Lung (tissue), 12 donors: ENCODE results near the gene IQGAP2. TPM values are rescaled to one million over a fixed set of nuclear protein-coding genes. Genes with fewer than 3 reads are reported as not detected.

ENCODE experiments used
- ATAC-seq: fragments of 200-7000 bp; cut with Tn5 transposase; one replicate; pipeline ENCODE4 v1.9.1; 2020; ENCODE audit warnings: moderate number of reproducible peaks; ENCODE audit not compliant: insufficient read depth, low FRiP score
- DNase-seq, 3 donors: peaks; one replicate each; pipeline ENCODE4 v3.0.0-alpha.2; 2013 to 2017
- H3K27ac ChIP-seq, 2 donors: one replicate each; pipeline ENCODE4 v1.5.1; 2013; ENCODE audit warnings: mild to moderate bottlenecking in 2 of 2, moderate library complexity in 2 of 2, control low read depth in 1 of 2, inconsistent platforms in 1 of 2, low read depth in 1 of 2, low read length in 1 of 2
- H3K27me3 ChIP-seq, 3 donors: one replicate each; pipeline ENCODE4 v1.5.1; 2013; ENCODE audit warnings: low read length in 2 of 3; ENCODE audit not compliant: control insufficient read depth in 3 of 3, insufficient read depth in 3 of 3
- H3K36me3 ChIP-seq, 4 donors: one replicate each; pipeline ENCODE4 v1.5.1; 2013; ENCODE audit warnings: low read length in 4 of 4, mild to moderate bottlenecking in 1 of 4, moderate library complexity in 1 of 4; ENCODE audit not compliant: control insufficient read depth in 4 of 4, insufficient read depth in 4 of 4
- H3K4me1 ChIP-seq, 5 donors: one replicate each; pipeline ENCODE4 v1.5.1; 2013; ENCODE audit warnings: low read length in 5 of 5, mild to moderate bottlenecking in 2 of 5, moderate library complexity in 1 of 5; ENCODE audit not compliant: control insufficient read depth in 5 of 5, insufficient read depth in 5 of 5
- H3K4me3 ChIP-seq: one replicate; pipeline ENCODE4 v1.5.1; 2013; ENCODE audit warnings: mild to moderate bottlenecking, control low read depth, moderate library complexity
- H3K9ac ChIP-seq, 2 donors: one replicate each; pipeline ENCODE4 v1.5.1; 2013; ENCODE audit warnings: low read length in 2 of 2, control low read depth in 1 of 2; ENCODE audit not compliant: insufficient read depth in 1 of 2
- H3K9me3 ChIP-seq, 4 donors: one replicate each; pipeline ENCODE4 v1.5.1; 2013; ENCODE audit warnings: low read length in 3 of 4, mild to moderate bottlenecking in 1 of 4, moderate library complexity in 1 of 4; ENCODE audit not compliant: control insufficient read depth in 4 of 4, insufficient read depth in 3 of 4
- WGBS, 2 donors: extraction: QIAGEN DNeasy Blood & Tissue Kit; methylation state at CpG; one replicate each; pipeline ENCODE4 v1.1.7; 2013; 5-methylcytosine and 5-hydroxymethylcytosine counted together
- polyA plus RNA-seq, 2 donors: library from polyadenylated mRNA; stranded (reverse); fragments of 200-250 nt; gene quantifications; one replicate each; pipeline ENCODE4 v1.2.1, GENCODE V29; 2013
- total RNA-seq, 2 donors: library from RNA; depleted of rRNA in 1 of 2; stranded (reverse); fragments of >200 nt in 1 of 2; gene quantifications; one replicate each; pipeline ENCODE4 v1.2.1, GENCODE V29; 2014 to 2021
- TF ChIP-seq, protein P1 (sequence below): IDR thresholded peaks from 2 replicates; pipeline ENCODE4 v1.5.1; 2012; ENCODE audit warnings: mild to moderate bottlenecking; ENCODE audit errors: control extremely low read depth, extremely low read depth
- donor health status: control.
- donor health status: control.
- donor health status: Bipolar disorder and iron deficiency.
- donor health status: healthy.
- donor health status: DM: yes; HTN: yes; CAD: no.

The IQGAP2 gene
- total and polyA plus RNA-seq, 4 donors: 6.0 to 33.6 (median 13.7) TPM

DNA sequence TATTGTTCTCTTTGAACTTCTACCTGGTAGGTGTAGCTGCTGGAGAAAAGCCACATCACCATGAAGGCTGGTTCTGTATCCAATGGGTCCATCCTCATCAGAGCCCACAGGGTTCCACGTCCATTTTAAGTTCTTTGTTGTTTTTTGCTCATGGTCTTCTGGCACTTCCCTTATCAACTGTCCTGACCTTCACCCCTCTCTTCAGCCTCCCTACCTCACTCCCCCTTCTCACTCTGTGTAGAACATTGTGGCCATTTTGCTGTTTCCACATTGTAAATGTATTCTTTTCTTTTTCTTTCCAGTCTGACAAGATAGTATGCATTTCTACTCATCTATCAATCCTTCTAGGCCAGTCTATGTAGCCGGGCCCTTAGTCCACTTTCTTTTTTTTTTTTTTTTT, 264.4 kb downstream of the IQGAP2 start:
- Histone ChIP-seq H3K9me3 (no peaks in the 10 kb centered on the region), H3K4me3 (no peak overlapping the region), H3K27me3 (no peaks in the 10 kb centered on the region), H3K27ac (no peak overlapping the region), H3K4me1 (peaks cover 0 to 1% (median 0%) of the 10 kb centered on the region in 5 donors), H3K9ac (no peak overlapping the region), H3K36me3 (peaks cover 0 to 3% (median 0%) of the 10 kb centered on the region in 4 donors)
- 85 to 90% methylated on average over 2 of the region's 2 CpGs for WGBS, 2 donors
- DNase-seq: no peak
- TF ChIP-seq, protein P1, sequence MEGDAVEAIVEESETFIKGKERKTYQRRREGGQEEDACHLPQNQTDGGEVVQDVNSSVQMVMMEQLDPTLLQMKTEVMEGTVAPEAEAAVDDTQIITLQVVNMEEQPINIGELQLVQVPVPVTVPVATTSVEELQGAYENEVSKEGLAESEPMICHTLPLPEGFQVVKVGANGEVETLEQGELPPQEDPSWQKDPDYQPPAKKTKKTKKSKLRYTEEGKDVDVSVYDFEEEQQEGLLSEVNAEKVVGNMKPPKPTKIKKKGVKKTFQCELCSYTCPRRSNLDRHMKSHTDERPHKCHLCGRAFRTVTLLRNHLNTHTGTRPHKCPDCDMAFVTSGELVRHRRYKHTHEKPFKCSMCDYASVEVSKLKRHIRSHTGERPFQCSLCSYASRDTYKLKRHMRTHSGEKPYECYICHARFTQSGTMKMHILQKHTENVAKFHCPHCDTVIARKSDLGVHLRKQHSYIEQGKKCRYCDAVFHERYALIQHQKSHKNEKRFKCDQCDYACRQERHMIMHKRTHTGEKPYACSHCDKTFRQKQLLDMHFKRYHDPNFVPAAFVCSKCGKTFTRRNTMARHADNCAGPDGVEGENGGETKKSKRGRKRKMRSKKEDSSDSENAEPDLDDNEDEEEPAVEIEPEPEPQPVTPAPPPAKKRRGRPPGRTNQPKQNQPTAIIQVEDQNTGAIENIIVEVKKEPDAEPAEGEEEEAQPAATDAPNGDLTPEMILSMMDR: no peak
- ATAC-seq: no peak

DNA sequence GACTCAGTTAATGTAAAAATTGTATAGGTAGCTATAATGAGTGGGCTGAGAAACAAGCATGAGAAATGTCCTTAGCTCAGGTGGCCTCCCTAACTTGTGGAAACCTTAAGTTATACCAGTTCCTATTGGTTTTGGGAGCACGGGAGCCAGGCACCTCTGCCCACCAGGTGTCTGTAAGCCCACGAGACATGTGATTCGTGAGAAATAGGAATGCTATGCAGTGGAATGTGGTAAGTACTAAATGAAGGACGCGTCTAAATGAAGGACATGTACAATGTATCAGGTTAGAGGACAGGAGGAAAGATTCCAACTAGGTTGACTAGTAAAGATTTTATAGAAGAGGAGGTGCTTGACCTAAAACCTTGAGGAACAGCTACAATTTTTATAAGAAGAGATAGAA, 266.2 kb downstream of the IQGAP2 start:
- H3K9me3 ChIP-seq: no peaks in the 10 kb centered on the region
- TF ChIP-seq, protein P1: no peak
- H3K9ac ChIP-seq: no peak overlapping the region
- WGBS, 2 donors: 90 to 97% methylated on average over 5 of the region's 5 CpGs
- peaks cover 0 to under 1% (median 0%) of the 10 kb centered on the region in 5 donors for H3K4me1 ChIP-seq
- H3K4me3 ChIP-seq: no peak overlapping the region
- no peaks in the 10 kb centered on the region for H3K27me3 ChIP-seq
- ATAC-seq: no peak
- H3K27ac ChIP-seq: no peak overlapping the region
- DNase-seq: no peak
- peaks cover 0 to 3% (median 0%) of the 10 kb centered on the region in 4 donors for H3K36me3 ChIP-seq

DNA sequence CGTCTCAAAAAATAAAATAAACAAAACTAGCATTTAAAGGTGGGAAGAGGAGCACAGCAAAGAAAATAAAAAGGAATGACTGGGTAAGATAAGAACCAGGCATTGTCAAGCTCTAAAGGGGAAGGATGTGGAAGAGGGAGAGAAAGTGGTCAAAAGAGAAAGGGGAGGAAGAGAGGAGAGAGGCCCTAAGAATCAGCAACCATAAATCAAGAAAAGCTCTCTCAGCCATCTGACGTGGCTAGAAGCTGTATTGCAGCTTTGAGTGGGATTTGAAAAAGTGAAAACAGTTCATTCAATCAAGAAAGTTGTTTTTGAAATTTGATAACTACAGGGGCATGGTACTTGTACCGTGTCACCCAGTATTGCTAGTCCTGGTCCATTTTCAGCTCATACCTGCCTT, 267.4 kb downstream of the IQGAP2 start:
- TF ChIP-seq, protein P1: no peak
- no peak overlapping the region for H3K27ac ChIP-seq

DNA sequence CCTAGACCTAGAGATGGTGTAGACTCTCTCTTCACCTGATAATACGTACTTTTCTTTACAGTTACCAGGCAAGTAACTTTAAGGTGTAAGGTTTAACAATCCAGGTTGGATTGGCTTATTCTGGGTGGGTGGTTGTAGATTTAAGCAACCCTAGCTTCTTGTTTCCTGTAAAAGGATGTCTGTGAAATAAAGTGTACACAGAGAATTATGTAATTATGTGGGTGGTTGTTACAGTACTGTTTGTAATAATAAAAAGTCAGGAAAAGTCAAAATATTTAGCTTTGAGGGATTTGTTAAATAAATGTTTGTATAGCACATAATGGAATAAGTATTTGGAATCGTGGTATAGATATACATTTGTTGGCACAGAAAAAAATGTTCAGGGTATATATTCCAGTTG, 269.2 kb downstream of the IQGAP2 start:
- no peak overlapping the region for H3K27ac ChIP-seq
- no peak overlapping the region for H3K4me3 ChIP-seq
- H3K36me3 ChIP-seq: peaks cover 0 to 3% (median 0%) of the 10 kb centered on the region in 4 donors
- H3K4me1 ChIP-seq: no peaks in the 10 kb centered on the region
- H3K27me3 ChIP-seq: no peaks in the 10 kb centered on the region
- DNase-seq (no peak), ATAC-seq (no peak)
- no peaks in the 10 kb centered on the region for H3K9me3 ChIP-seq
- TF ChIP-seq, protein P1: no peak
- WGBS, 2 donors: 55 to 68% methylated on average over 2 of the region's 2 CpGs
- H3K9ac ChIP-seq: no peak overlapping the region

More for the DNA sequence above, 267.4 kb downstream of the IQGAP2 start:
- Histone ChIP-seq H3K4me1 (no peaks in the 10 kb centered on the region), H3K9me3 (no peaks in the 10 kb centered on the region), H3K4me3 (no peak overlapping the region), H3K9ac (no peak overlapping the region), H3K36me3 (peaks cover 0 to 3% (median 0%) of the 10 kb centered on the region in 4 donors), H3K27me3 (no peaks in the 10 kb centered on the region)
- WGBS, 2 donors: 54 to 82% methylated on average over 3 of the region's 3 CpGs
- no peak for ATAC-seq
- DNase-seq: no peak
